Umbilical cord (tissue), 2 donors: ENCODE data around the gene MRGPRG. TPM values are rescaled to one million over a fixed set of nuclear protein-coding genes. Genes with fewer than 3 reads are reported as not detected.

ENCODE experiments used
- DNase-seq: peaks from one replicate; pipeline ENCODE4 v3.0.0-alpha.2; 2015; ENCODE audit warnings: low spot score
- total RNA-seq: library from RNA; depleted of rRNA; stranded (reverse); fragments of >200 nt; gene quantifications from one replicate; pipeline ENCODE4 v1.2.3, GENCODE V29; 2014; ENCODE audit warnings: low replicate concordance; ENCODE audit not compliant: insufficient read depth

Gene MRGPRG
- total RNA-seq, 1 donor from 2014 or later, result not detected

DNA sequence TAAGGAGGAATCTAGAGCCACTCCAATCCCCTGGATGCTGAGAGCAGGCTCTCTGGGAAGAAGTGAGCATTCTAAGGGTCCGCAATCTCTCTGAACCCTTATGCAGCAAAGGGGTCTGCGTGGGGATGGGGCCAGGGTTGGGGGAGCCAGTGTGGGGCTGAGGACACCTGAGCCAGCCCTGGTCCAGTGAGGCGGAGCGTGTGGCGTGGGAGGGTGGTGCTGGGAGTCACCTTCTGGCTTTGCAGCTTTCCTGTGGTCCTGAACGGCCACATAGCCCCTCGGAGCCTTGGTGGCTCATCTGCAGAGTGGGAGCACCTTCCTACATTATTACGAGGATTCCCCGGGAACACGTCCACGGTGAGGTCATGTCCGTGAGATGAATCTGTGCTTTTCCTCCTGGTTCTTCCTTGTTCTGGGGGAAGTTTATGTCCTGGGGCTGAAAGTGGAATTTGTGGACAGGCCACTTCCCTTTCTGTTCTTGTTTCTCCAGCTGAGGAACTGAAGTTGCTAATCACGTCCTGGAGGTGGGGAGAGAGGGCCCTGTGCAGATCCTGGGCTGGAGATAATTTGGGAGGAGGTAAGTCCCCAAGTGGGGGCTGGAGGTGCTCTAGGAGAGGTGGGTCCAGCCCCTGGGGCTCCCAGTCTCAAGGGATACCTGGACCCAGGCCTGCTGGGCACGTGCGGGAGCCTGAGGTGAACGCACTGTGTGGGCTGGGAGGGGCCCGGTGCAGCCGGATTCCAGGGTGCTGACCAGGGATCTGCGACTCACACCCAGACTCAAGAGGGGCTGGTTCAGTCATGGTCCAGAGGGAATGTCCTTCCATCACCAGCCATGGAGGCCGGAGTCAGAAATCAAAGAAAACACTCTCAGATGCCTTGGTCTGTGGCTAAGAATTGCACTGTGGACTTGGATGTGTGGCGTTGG is 7.5 kb upstream of the MRGPRG start:
- DNase-seq, result no peak

DNA sequence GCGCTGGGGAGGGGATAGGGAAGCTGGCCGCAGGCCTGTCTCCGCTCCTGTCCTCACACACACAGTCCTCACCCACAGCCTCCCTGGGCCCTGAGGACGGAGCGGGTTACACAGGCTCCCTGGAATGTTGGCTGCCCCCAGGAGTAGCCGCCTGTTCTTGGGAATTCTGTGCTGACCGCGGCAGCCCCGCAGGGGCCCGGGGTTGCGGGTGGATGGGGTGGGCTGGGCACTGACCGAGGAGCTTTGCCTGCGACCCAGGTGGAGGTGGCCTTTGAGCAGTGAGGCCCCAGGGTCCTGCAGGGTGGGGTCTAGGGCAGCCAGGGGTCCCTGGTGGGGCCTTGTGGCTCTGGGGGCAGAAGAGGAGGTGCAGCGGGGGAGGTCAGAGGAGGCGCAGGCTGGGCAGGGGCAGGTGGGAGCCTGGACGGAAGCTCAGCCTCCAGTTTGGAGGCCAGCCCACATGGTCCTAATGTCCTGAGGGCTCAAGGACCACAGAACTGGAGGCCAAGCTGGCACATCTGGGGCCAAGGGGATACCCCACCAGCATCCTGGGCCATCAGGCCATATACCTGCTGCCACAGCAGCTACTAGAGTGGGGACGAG is 6.6 kb upstream of the MRGPRG start:
- no peak for DNase-seq

DNA sequence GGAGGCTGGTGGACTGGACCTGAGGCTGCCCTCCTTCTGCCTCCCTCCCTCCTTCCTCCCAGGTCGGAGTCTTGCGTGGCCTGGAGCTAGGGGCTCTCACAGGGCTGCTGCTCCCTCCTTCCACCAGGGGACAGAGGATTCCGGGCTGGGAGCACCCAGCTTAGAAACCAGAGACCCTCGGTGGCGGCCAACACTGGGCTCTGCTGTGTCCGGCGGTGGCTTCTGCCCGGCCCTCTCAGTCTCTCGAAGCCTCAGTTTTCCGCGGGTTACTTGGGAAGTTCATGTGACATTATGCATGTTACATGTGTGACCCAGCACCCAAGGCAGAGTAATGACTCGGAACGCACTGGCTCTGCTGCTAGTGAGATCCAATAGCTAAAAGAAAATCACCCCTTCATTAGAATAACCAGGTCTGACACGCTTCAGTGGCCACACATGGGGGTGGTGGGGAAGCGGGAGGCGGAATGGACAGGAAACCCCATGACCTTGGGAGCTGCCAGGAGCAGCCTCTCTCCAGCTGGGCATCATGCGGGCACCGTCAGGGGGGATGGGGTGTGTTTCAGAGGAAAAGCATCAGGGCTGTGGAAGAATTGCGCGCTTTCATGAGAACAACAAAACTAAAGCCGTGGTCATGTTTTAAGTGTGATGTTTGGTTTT is 5.9 kb upstream of the MRGPRG start:
- no peak for DNase-seq

DNA sequence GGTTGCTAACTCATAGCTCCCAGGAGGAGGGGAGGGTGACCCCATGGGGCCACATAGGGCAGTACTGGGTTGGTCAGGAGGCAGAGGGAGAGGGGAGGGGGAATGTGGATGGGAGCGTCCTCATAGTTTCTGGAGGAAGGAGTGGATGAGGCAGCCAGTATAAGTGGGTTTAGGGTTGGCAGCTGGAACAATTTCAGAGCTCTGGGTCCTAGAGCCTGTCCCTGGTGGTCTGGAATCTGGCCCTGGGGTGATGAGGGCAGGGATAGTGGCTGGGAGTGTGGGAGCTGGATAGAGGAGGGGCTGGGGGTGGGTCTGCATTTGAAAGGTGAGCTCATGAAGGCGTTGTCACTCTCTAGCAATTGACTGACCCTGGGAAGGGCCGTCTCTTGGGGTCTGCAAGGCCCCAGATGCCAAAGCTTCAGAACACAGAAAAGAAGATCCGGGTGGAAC is 5.3 kb upstream of the MRGPRG start:
- peak; percentile 2 for DNase-seq

DNA sequence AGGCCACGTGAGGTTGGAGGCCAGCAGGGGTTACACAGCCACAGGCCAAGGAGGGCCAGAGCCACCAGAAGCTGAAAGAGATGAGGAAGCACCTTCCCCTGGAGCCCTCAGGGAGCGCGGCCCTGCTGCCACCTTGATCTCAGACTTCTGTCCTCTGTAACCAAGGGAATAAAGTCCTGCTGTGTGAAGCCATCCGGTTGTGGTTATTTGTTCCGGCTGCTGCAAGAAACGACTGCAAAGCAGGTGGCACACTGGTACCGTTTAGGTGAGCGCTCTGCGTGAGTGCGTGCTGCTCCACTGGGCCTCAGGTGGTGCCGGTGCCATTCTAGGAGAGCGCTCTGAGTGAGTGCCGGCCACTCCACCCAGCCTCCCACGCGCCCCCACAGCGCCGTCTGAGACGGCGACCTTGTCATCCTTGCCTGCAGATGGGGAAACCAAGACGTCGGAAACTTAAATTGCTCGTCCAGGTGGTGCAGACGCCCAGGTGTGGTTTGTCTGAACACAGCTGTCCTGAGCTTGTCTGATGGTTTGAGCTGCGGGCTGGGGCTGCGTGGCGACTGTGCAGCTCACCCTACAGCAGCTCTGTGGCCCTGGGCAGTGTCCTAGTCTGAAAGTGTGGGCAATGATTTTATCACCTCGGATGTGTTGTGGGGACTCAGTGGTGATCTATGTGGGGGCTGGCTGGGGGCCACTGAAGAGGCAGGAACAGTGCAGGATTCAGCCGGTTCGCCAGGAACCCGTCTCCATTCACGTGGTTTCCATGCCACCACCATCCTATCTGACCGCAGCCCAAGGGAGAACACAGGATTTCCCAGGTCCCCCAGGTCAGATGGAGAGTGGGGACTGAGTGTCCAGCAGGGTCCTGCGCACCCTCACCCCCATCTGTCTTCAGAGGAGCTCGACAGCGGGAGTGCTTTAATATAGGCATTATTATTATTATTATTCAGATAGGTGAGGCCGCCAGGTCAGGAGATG is 4.6 kb upstream of the MRGPRG start:
- no peak for DNase-seq

DNA sequence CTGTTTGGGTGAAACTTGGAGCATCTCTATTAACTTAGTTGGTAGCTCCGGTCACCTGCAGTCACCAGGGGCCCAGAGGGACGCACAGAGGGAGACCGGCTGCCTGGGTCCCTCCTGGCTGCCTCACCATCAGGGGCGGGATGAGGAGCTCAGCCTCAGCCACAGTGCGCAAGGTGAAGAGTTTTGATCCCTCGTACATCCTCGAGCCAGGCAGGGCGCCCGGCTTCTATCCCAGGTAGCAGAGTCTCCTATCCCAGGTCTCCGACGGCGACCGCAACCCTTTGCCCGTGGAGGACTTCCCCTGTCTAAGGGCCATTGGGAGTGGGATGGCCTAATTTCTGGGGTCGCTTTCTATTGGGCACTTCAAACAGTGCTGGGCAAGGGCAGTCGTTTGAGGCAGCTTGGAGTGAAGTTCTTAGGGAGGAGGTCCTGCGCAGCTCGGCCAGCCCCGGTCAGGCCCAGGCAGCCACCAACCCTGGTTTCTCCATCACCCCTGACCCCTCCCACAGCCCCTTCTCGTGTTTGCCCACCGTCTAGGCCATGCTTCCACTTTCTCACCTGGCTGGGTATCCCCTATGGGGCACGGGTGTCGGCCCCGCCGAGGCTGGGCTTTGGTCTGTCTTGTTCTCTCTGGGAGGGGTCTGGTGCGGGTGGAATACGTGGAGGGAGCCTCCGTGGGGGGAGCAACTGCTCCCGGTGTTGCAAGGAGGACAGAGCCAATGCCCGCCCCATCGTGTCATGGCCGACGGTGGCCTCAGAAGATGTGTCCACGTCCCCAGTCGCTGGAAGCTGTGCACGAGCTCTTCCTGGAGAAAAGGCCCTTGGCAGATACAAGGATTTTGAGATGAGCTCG is 3.6 kb upstream of the MRGPRG start:
- DNase-seq, result no peak

DNA sequence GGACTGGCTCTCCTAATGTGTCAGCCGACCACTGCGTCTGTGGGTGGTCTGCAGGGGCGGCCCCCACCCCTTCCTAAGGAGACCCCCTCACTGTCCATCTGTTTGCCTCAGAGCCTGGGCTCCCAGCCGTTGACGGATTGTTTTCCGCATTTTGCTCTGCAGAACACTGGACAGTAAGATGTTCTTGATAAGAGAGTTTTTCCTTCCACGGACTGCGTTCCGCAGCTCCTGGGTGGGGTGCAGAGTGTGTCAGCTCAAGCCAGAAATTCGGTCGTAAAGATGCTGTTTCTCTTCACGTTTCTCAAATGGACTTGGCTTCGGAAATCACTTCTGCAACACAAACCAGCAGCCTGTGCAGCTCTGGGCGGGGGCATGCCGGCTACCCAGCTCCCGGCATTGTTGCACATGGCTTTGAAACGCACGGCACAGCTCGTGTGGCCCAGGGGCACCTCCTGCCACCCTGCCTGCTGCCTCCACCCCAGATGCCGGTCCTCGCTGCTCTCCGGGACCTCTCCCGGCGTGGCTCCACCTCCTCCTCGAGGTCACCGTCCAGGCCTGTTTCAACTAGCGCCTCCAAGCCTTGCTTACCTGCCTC is 2.9 kb upstream of the MRGPRG start:
- DNase-seq, result peak; percentile 43

DNA sequence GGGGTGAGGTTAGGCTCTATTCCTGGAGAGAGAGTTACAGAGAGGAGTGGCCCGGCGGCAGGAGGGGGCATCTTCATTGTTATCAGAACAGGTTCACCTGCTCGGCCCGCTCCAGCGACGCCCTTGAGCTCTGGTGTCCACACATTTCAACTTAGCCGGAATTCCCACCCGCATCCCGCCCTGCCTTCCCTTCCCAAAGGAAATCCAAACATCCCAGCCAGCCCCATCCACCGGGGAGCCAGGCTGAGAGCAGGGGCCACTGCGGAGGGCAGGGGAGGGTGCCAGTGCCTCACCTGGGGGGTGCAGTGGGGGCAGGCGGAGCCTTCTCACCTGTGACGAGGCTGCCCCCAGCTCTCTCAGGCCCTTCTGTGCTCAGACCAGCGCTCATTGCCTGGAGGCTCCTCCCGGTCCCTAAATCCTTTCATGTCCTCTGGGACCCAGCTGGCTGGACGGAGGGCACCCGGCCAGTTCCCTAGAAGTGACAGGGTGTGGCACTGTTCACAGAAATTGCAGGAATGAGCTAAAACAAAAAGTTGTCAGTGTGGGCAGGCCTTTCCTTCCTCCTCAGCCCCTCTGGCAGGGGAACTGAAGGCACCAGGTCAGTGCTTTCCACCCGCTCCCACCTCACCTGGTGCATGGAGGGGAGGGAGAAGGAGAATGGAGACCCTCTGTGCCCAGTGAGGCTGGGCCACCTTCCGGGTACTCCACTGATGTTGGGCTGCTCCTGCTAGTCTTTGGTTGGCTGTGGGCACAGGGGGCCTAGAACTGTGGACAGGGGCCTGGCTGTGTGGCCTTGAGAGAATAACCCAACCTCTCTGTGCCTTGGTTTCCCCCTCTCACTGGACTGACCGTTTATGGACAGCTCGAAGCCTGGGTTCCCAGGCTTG is 2.2 kb upstream of the MRGPRG start:
- DNase-seq, result no peak

DNA sequence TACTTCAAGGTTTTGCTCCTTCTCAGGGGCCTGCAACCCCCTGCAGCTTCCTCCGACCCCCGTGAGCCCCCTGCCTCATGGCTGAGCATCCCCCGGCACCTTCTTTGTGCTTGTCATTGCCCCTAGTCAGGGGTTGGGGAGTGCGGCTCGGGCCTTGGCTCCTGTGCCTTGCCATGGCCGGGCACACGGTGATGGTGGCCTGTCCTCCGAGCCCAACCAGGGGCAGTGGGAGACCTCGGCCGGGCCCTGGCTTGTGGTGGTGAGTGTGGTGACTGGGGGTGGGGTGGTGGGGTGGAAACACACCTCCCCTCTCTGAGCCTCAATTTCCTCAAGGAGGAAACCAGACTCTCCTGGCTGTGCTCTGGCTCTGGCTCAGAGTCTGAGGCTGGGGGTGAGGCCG is 1.5 kb upstream of the MRGPRG start:
- DNase-seq, result no peak

DNA sequence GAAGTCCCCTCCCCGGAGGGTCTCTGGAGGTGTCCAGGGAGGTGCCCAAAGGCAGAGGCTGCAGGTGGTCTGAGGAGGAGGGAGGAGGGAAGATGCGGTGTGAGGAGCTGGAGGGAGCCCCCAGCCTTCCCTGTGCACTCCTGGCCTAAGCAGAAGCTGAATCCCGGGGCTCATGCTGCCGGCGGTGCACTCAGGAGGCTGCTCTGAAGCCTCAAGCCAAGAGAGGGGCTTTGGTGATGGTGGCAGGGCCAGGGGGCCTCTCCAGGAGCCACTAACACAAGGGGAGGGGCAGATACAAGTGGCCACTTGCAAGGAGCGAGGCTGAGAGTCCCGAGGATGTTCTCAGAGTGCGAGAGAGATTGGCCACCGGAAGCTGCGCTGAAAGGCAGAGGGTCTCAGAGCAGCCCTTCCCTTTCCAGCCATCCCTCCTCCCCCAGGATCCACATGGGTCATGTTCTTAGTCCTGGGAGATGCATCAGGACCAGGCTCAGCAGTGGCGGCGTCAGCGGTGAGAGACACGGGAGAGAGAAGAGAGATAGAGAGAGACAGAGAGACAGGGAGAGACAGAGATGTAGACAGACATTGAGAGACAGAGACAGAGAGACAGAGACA is 774 bp upstream of the MRGPRG start:
- no peak for DNase-seq

DNA sequence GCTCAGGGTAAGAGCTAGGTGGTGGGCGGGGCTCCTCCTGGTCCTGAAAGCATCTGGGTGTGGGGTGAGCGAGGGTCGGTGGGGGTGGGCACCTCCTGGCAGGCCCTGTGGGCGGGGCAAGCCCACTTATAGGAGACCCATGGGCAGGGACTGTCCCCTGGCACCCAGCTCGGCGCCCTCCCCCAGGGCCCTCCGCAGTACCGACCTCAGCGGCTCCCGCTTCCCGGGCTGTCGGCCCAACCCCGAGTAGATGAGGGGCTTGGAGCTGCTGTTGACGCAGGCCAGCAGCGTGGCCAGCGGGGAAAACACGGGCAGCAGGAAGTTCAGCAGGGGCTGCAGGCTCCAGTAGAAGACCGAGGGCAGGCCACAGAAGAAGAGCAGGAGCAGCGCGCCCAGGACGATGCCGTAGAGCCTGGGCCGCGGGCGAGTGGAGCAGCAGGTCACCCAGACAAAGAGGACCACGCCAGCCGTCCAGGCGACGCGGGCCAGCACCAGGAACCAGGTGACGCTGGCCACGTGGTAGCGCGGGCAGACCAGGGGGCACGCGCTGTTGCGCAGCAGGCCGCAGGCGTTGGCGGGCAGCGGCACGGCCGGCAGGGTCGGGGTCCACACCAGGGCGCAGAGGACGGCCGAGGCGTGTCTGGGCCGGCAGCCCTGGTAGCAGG is 663 bp downstream of the MRGPRG start:
- DNase-seq, result no peak

DNA sequence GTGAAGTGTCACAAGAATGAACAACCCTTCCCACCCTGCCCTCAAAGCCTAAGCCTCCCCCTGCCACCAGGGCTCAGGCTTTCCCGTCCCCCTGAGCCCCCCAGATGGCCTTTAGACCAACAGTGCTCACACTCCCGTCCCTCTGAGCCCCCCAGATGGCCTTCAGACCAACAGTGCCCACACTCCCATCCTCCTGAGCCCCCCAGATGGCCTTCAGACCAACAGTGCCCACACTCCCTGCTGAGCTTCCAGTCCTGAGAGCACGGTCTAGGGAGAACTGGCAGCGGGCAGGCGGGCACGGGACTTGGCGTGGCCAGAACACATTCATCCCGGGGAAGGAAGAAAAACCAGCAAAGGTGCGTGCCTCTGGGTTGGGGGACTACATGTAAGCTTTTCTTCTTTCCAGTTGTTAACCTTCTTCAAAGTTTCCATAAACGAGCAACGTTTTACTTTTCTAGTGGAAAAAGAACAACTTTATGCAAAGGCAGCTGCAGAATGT is 2.5 kb downstream of the MRGPRG start:
- DNase-seq, result no peak

DNA sequence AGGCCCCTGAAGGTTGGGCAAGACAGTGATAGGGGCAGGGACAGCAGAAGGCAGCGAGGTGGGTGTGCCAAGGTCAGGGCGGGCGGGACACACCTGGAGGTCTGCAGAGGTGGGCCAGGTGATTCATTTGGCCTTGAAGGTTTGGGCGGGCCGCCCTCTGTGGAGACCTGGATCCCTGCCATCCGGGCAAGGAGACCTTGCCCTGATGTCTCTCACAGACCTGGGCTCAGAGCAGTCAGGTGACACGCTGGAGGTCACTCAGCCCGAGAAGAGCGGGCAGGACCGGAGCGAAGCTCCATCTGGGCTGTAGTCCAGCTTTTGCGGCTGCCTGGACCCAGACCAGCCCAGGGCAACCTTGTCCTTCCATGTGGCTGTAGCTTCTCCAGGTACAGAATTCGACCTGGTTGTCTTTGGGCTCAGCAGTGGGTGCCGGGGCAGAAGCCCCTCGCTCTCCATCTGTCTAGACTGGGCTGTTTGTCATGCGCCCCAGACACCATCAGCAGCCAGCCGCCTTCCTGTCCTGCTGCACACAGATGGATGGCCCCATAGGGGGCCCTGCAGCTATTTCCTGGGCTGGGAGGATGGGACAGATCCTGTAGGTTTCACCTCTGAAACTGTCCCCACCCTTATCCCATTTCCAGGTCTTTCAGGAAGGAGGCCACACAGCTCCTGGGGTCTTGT is 3.1 kb downstream of the MRGPRG start:
- DNase-seq, result no peak

DNA sequence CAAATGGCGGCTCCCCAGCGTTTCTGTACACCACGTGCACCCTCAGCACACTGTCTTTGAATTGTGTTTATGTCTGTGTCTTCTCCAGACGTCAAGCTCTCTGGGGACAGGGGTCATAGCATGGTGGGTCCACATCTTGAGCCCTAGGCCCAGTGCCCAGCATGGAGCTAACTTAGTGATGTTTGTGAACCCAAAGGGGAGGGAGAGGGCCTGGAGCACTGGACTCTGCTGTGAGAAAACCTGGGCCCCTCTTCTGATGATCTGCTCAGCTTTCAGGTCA is 4.3 kb downstream of the MRGPRG start:
- no peak for DNase-seq

DNA sequence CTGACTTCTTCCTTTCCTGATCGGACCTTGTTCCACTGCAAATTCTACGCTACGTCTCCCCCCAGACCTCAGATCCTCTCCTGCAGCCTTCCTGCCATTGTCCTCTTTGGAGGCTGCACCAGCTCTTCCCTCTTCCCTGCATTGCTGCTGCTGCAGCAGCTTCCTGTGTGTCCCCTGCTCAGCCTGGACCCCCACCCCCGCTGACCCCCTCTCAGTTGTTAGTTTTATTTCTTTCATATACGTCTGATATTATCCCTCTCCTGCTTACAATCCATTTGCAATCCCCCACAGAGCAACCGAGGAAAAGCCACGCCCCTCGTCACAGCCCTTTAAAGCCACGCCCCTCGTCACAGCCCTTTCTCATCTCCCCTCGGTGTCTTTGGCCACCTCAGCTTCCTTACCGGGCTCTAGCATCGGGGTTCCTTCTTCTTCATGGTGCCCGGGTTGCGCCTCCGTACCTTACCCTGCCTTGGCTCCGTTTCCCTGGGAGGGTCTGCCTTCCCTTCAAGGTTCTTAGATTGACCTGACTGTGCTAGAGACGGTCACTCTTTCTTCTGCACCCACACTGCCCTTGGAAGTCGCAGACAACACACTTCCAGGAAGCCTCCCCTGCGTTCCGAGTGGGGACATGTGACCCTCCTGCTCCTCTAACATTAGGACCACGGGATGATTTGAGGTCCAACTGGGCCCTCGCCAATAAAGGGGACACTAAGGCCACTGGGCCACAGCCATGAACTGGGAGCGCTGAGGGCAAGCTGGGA is 4.8 kb downstream of the MRGPRG start:
- DNase-seq, result no peak

DNA sequence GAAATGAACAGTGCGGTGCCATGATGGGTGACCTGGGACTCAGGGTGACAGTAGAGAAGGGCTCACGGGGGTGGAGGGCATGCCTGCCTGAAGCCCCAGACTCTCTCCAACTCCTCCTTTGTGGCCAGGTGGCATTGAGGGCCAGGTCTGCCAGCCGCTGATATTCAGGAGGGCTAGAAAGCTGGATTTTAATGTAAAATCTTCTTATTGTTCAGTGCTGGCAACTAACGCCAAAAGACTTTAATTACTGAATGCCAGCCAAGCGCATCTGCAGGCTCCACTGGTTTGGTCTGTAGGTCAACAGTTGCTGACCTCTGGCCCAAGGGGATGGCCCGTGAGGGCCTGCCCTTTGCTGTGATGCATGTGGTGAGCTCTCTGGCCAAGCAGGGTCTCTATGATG is 10.3 kb downstream of the MRGPRG start:
- DNase-seq, result no peak
